Bone marrow (tissue), 2 donors: Measurements from ENCODE around the gene CADM1.

Experiments
- DNase-seq, 2 donors: peaks; one replicate each; lab custom pipeline; 2025; lab: John Stamatoyannopoulos, UW

CADM1 gene

GRCh38 chr11:115151010-115151409, 353.2 kb downstream of the CADM1 start:
- no peak for DNase-seq

- no peak for DNase-seq
Observed at GRCh38 chr11:115148691-115149090, 355.5 kb downstream of the CADM1 start.

DNA sequence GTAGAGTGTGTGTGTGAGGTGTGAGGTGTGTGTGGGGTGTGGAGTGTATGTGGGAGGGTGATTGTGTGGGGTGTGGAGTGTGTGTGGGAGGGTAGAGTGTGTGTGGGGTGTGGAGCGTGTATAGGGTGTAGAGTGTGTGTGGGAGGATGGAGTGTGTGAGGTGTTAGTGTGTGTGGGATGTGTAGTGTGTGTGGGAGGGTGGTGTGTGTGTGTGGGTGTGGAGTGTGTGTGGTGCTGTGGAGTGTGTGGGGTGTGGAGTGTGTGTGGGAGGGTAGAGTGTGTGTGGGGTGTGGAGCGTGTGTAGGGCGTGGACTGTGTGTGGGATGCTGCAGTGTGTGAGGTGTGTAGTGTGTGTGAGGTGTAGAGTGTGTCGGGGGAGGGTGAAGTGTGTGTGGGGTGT, 356.1 kb downstream of the CADM1 start:
- DNase-seq: no peak

GRCh38 chr11:115147243-115147807, 356.9 kb downstream of the CADM1 start:
- no peak for DNase-seq

- no peak for DNase-seq
Observed at GRCh38 chr11:115146425-115146824, 357.8 kb downstream of the CADM1 start.

DNA sequence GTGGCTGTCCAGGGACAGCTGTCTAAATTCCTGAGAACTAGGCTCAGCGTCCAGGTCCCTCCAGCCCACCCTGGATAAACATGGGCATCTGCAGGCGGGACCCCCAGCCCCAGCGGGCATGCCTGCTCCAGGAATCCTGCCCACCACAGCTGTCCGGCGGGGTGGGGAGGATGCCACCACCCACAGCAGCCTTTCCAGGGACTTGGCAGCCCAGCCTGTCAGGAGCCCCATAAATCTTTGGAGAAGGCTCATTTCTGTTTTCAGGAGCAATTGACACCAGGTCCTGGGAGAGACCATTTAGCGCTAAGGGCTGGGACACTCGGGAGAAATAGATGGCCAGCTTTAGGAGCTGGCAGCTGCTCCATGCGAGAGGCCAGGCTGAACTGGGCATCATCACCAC, 358.9 kb downstream of the CADM1 start:
- no peak for DNase-seq

GRCh38 chr11:115144914-115145313, 359.3 kb downstream of the CADM1 start:
- DNase-seq: no peak

DNA sequence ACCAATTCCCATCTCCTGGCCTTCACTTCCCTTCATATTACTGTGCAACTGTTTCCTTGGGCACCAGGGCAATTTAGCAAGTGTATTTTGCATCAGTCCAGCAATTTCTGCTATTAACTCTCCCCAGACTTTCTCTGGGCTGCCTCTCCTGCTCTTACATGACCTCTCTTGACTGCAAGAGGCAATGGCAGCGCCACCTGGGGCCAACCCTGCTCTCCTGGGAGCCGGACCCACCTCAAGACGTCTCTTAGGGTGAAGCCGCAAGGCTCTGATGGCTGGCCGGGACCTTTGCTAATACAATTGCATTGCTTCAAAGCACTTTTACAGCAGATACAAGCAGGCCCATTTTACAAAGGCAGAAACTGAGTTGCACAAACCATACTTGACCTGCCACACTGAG, 360.2 kb downstream of the CADM1 start:
- no peak for DNase-seq

GRCh38 chr11:115141231-115142114, 362.7 kb downstream of the CADM1 start:
- no peak for DNase-seq

GRCh38 chr11:115135936-115136335, 368.3 kb downstream of the CADM1 start:
- no peak for DNase-seq

DNA sequence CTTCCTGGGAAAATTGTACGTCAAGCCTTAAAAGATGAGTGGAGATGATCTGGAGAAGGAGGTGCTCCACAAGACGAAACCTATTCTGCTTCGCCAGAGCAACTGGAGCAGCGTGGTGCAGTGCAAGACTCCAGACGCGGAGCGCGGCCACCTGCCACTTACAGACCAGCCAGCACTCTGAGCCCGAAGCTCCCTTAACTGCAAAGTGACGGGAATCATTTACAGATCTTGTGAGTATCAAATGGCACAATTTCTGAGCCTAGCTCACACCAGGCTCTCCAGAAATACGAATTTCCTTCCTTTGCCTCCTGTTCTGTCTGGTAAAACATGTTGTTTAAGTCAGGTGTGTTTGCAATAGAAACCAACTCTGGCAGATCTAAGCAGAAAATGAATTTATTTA, 369.3 kb downstream of the CADM1 start:
- no peak for DNase-seq

- no peak for DNase-seq
Observed at GRCh38 chr11:115133475-115134209, 370.6 kb downstream of the CADM1 start.

DNA sequence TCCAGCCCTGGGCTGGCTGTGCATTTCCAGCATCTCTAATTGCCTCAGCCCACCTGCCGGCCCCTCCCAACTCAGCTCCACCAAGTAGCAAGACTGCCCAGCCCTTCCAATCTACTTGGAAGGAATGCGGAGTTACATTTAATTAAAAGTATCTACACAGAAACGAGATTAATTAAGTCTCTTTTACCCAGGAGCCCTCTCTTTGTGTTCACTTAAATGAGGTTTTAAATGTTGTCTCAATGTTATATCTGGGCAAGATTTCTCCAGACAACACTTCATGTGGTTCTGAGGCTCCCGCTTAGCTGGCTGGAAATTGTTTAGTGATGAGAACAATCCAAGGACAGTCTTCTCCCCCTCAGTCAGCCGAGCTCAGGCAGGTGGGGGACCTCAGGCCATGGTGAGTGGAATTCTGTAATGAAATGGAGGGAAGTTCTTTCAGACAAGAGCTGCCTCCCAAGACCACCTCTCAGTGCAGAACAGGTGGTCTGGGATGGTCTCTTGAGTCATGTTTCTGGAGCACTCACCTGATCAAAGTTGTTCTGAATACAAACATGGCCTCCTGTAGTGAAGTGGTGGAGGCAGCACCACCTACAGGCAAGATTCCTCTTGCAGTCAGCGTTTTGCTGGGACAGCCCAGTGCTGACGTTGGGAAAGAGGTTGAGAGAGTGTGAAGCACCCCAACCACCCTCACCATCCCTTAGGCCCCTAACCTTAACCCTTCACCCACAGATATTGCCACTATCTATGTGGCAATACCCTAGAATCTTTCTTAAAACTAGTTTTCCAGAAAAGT, 371.6 kb downstream of the CADM1 start:
- no peak for DNase-seq

DNA sequence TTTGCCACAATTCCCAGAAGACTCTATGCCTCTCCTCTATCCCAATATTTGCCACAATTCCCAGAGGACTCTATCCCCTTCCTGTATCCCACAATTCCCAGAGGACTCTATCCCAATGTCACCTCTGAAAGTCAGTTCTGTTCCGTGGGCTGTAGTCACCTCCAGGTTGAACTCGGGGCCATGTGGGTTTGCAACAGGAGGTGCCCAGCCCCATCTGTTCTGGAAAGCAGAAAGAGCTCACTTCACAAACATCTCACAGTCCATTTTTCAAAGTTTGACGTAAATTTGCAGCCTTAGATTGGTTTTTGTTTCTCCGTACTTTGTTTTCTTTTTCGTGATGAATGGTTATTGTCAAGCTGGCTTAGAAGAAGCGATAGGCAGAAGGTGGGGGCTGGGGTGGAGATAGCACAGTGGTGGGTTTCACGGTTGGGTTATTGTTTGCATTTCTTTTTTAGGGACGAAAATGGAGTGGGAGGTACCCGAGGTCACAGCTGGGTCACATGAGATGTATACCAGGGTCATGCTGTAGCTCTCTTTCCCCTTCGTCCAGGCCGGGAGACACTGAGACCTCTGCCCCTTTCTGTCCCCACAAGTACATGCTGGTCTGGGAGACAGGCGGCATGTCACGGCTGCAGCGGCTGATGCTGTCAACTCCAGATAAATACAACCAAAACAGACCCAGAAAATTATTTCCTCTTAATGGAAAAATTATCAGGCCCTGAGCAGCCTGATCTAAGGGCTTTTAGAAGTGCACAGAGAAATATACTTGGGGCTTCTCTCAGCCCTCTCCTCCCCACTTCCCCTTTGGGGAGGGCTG, 374.5 kb downstream of the CADM1 start:
- no peak for DNase-seq

DNA sequence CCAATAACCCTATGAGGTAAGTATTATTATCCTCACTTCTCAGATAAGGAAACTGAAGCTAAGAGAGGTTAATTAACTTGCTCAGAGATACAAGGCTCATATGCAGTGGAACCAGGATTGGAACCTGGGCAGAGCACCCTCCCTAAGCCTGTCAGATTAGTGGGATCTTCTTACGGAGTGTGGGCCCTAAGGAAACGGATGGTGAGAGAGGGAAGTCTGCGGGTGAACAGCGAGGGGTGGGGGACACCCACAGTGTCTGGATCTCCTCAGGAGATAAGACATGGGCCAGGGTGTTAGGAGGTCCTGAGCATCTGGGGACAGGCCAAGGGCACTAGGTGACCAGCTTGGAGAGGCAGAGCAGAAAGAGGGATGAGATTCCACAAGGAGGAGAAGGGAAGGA, 376.0 kb downstream of the CADM1 start:
- no peak for DNase-seq

DNA sequence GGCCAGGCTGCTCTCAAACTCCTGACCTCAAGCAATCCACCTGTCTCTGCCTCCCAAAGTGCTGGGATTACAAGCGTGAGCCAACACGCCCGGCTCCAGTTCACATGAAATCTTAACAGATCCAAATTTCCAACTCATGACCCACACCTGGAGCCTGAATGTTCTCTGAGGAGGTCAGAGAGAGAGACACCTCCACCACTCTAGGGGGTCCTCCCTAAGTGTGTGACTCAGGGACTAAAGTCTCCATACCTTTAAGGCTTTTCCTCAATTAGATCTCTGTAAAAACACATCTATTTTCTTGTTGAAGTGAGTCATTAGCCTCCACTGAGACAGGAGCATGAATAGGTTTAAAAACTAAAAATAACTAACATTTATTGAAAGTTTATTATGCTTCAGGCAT, 376.4 kb downstream of the CADM1 start:
- no peak for DNase-seq

- no peak for DNase-seq
Observed at GRCh38 chr11:115126515-115127208, 377.6 kb downstream of the CADM1 start.

GRCh38 chr11:115126092-115126491, 378.1 kb downstream of the CADM1 start:
- DNase-seq: no peak

DNA sequence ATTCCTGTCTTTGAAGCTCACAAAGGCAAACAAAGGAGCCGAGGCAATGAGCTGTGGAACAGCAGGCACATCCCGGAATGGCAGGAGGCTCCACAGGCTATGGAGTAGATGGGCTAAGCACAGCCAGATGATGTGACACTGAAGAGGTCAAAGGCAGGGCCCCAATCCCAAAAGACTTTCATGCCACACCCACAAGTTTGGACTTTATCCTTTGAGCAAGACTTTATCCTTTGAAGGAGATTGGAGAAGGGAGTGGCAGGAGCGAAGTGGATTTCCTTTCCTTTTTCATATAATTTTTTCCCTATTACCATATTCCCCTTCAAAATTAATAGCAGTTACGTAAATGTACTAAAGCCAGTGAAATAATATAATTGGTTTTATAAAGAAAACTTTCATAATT, 379.4 kb downstream of the CADM1 start:
- DNase-seq: no peak

DNA sequence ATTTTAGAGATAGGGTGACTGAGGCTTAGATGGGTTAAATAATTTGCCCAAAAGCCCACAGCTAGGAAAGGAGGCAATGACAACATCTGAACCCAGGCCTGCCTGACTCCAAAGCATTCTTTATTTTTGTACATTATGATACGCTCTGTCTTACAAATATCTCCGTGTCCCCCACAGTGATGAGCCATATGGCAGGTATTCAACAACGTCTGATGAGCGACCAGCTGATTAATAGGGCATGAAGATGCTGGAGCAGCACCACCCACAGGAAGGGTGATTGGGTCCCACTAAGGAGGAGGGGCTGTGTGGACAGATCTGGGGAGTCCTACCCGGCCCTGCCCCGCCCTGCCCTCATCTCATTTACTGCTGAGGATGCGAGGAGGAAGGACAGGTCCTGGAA, 380.6 kb downstream of the CADM1 start:
- no peak for DNase-seq

- no peak for DNase-seq
Observed at GRCh38 chr11:115122274-115122673, 381.9 kb downstream of the CADM1 start.
